Superior temporal gyrus (tissue), 1 donor: ENCODE results near the gene NYAP2.

ENCODE experiments used
- DNase-seq: peaks from one replicate; pipeline ENCODE4 v3.0.0-alpha.2; 2016; ENCODE audit errors: extremely low spot score

NYAP2 gene

DNA sequence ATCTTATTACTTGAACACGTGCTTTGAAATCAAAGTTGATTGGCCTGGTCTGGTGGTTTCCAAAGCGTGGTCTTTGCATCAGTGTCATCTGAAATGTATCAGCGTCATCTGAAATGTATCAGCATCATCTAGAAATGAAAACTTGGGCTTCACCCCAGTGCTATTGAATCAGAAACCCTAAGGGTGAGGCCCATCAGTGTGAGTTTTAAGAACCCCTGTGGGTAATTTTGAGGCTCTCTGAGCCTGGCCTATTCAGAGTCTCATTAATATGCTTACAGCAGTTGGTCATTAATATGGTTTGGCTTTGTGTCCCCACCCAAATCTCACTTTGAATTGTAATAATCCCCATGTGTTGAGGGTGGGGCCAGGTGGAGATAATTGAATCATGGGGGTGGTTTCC is 85.2 kb downstream of the NYAP2 start:
- DNase-seq = no peak

DNA sequence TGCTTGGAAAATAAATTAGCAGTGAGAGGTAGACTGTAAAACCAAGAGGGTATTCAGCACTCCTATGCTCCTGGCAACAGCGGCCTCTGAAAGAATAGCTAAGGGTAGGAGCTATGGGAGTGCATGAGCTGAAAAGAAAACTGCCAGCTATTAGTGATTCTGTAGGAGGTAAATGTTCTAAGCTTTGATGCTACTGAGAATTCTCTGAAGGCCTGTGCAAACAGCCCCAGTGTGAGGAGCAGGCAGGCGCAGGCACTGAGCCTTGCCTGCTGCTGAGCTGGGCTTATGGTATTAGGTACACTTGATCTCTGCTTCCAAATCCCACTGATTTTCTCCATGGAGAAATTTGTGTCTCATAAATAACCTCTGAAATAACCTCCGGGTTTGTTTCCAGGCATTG is 86.7 kb downstream of the NYAP2 start:
- no peak for DNase-seq

DNA sequence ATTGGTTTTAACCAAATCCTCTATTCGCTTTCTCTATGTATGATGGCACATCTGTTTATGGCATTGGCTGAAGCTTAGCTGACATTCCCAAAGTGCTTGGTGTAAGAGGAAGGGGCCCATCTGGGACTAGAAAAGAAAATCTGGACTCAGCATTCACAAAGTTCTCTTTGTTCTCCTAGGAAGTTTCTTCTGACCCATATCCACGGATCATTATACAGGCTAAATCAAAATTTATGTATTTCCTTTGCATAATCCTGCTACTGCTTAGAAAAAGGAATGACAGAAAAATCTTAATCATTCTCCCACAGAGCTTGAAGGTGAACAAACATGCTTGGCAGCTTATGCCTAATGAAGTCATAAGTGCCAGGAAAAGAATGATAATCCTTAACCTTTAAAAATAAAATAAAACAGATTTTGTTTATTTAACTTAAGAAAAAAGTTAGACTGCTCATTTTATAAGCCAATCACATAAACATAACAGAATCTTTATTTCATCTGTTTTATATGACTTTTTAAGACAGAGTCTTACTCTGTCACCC is 88.4 kb downstream of the NYAP2 start:
- no peak for DNase-seq

GRCh38 chr2:225488743-225489142 is 89.2 kb downstream of the NYAP2 start:
- DNase-seq = no peak

DNA sequence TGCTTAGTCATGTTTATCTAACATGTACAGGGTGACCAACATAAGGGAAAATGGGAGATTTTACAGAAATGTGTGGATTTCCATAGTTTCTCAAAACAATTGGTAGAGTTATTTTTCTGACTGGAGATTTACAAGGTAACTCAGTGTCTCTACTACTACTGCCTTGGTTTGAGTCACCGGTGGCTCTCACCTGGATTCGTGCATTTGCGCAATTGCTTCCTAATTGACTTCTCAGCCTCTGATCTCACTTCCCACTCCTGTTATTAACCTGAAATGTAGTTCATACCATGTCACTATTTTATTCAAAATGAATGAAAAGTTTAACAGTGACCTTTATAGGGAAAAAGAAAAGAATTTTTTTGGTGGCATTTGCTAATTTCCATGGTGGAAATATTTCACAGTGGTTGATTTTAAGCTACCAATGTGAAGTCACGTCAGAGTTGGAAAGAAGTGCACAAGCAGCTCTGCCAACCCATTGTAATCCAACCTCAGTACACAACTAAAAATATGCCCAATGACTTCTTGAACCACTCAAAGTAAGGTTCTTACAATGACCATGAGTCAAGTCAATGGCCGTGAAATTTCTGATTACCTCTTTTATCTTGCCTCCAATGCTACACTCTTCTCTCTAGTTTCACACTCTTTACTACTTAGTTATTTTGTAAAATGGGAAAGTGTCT is 94.0 kb downstream of the NYAP2 start:
- no peak for DNase-seq

DNA sequence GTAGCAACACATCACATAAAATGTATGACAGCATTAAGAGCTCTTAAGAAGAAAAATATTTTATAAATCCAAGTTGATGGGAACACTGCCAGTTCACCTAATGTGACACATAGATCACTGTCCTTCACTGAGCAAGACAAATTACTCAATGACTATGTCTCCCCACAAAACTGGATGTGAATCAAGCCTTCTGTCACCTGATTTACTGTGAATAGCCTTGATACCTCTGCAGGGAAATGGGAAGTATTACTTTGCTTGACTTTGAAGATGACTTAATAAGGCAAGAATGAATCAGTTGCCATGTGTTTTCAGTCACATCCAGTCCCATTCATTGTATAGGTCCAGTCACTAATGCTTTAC is 94.6 kb downstream of the NYAP2 start:
- no peak for DNase-seq

DNA sequence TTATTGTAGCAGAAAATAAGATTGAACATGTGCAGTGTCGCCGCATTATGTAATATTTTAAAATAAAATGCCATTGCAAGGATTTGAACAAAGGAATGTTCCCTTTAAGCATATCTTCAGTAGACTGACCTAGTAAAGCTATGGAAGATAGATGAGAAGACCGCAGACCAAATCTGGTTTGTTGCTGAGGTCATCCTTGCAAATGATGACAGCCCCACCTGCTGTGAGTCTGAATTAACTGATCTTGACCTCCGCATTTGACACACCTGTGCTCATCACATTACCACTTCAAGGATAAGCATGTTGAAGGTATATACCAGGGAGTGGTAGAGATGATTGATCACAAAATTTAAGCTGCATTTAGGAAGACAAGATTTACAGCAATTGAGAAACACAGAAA is 96.2 kb downstream of the NYAP2 start:
- no peak for DNase-seq

GRCh38 chr2:225496568-225496967 is 97.1 kb downstream of the NYAP2 start:
- no peak for DNase-seq

- DNase-seq = no peak
Measured at GRCh38 chr2:225497166-225497565, 97.7 kb downstream of the NYAP2 start.

- no peak for DNase-seq
Measured at GRCh38 chr2:225501022-225501421, 101.5 kb downstream of the NYAP2 start.

DNA sequence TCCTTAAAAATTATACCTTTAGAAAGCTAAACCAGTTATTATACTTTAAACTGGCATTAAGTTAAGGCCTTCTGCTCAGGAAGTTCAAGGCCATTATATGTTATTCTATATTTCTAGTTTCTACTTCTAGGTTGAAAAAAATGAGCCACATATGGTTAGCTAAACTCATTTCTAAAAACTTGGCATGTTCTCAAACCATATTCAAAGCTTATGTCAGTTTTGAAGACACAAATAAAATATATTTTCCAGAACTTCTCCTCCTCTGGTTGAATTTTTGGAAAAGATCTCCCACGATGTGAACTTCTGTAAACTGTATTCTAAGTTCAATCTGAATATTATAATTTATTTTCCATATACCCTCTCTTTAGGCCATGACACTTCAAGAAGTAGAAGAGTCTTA is 103.5 kb downstream of the NYAP2 start:
- peak; percentile 28 for DNase-seq

GRCh38 chr2:225510796-225511195 is 111.3 kb downstream of the NYAP2 start:
- DNase-seq = no peak

DNA sequence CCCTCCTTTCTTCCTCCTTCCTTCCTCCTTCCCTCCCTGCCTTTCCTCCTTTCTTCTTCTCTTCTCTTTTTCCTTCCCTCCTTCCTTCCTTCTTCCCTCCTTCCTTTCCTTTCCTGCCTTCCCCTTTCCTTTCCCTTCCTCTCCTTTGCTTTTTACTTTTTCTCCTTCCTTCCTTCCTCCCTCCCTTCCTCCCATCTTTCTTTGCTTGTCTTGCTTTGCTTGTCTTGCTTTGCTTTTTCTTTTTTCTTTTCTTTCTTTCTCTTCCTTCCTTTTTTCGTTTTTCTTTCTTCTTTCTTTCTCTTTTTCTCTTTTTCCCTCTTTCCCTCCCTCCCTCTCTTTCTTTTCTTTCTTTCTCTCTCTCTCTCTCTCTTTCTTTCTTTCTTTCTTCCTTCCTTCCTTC is 113.0 kb downstream of the NYAP2 start:
- DNase-seq = no peak

DNA sequence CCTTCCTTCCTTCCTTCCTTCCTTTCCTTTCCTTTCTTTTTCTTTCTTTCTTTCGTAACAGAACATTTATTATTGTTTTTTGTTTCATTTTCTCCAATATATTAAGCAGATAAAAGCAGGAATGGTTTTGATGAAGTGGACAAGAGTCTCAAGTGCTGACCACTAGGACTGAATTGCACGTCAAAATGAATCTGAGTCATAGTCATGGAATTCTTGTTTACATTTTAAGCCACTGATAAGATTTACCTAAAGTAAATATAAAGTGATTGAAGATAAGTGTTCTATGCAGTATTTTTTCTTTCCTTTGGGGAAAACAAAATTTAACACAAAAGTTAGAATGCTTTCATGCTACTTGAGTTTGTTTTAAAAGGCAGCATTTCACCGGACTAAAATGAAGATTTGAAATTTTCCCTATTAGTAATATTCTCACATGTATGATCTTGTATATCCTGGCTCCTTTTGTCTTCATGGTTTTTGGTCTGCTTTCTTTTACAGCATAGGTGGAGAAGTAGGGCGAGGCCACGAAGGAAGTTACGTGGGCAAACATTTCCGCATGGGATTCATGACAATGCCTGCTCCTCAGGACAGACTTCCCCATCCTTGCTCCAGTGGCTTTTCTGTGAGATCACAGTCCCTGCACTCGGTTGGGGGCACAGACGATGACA is 113.5 kb downstream of the NYAP2 start:
- no peak for DNase-seq

GRCh38 chr2:225515033-225515432 is 115.5 kb downstream of the NYAP2 start:
- DNase-seq = no peak

GRCh38 chr2:225526760-225527390 is 127.4 kb downstream of the NYAP2 start:
- no peak for DNase-seq

- DNase-seq = no peak
Measured at GRCh38 chr2:225531559-225531958, 132.0 kb downstream of the NYAP2 start.

DNA sequence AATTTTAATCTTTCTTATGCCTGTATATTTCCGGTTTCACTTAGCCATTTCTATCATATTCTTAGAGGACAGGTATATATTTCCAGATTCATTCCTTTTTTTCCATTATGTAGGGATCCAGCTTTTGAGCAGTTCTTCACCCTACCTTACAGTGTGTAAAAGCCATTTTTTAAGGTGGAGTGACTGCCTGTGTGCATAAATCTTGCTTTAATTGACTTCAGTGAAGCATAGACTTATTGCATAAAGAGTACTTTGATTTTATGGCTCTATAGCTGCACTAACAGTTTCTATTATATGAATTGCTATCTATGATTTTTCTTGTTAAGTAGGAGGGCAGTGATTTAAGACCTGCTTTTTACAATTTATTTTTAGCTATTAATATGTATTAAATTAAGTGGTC is 132.6 kb downstream of the NYAP2 start:
- no peak for DNase-seq

DNA sequence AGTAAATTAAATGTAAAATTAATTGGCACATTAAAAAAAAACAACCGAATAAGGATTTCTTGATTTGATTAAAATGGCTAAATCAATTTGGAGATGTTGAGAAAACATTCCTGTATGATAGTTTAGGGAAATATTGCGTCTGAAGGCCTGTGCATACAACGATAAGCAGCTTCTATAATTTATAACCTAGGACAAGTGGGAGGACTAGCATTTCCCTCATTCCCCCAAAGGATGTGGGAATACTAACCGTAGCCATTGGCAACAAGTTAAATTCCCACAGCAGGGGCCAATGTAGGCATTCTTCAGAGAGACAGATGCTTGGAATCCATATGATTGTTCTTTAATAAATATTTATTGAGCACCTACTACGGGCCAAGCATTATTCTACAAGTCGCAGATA is 134.5 kb downstream of the NYAP2 start:
- no peak for DNase-seq

- DNase-seq = no peak
Measured at GRCh38 chr2:225534697-225535096, 135.2 kb downstream of the NYAP2 start.

DNA sequence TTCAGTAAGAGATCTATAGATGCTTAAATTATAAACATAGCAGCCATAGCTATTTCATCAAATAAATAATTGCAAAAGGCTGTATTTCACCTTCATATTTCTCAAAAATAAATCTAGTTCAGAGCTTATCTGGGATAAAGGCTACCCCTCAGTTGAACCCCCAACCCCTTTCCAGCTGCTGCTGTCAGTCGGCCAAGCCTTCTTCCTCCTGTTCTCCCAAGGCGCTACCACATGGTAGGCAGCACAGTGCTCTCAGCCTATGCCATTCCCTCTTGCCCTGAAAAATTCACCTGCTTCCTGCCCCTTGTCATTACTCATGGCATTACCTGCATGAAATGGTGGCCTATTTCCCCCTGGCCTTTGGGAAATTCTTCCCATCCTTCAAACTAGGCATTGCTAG is 136.5 kb downstream of the NYAP2 start:
- DNase-seq = no peak

- no peak for DNase-seq
Measured at GRCh38 chr2:225543626-225544025, 144.1 kb downstream of the NYAP2 start.

GRCh38 chr2:225556461-225556860 is 157.0 kb downstream of the NYAP2 start:
- DNase-seq = no peak
